HG03558 (cell line): ENCODE results near the gene RSPH3.
"Not testable (repeated sequence)": the region's sequence is repeated elsewhere in the genome, so short reads cannot be mapped to it uniquely, and the experiment has no call there.

Experiments
- ATAC-seq: cut with Tn5 transposase; IDR thresholded peaks from one replicate; pipeline ENCODE4 v1.9.1; 2021; ENCODE audit warnings: moderate number of reproducible peaks; ENCODE audit not compliant: unreplicated experiment; ENCODE audit errors: extremely low read depth

Gene RSPH3

DNA sequence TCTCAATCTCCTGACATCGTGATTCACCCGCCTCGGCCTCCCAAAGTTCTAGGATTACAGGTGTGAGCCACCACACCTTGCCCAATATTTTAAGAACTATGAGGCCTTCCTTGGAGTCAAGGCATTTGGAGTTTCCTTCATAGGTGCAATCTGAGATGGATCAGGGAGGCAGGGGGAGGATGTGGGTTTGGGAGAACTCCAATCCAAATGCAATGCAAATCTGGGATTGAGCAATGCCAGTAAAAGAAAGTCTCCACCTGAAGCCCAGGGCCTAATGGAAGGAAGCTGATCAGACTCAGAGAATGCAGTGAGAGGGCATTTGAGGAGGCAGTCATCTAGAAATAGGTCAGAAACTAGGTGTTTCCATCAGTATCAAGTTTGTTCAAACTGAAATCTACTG lies 21.2 kb downstream of the RSPH3 start:
- no peak for ATAC-seq

DNA sequence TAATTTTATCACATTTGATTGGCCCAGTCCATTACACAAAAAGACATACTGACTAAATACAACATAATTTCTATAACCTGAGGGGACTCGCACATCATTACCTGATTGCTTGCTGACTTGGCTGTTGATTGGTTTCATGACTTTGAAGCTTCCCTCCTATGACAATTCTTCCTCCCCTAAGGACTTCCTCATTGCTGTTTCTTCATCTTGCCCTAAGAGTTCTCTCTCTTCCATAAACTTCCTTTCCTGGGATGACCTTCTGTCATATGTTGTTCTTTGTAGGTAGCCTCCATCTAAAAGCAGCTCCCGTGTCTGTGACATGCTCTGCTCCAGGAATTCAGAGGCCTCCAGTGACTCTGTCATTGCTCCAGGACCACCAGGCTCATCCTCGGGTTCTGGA lies 22.6 kb downstream of the RSPH3 start:
- no peak for ATAC-seq

- no peak for ATAC-seq
Observed at GRCh38 chr6:158972241-158973233, 27.5 kb downstream of the RSPH3 start.

GRCh38 chr6:158970640-158971275 lies 29.2 kb downstream of the RSPH3 start:
- no peak for ATAC-seq

- no peak for ATAC-seq
Observed at GRCh38 chr6:158969148-158969547, 30.9 kb downstream of the RSPH3 start.

GRCh38 chr6:158963020-158963808 lies 36.8 kb downstream of the RSPH3 start:
- ATAC-seq: no peak

GRCh38 chr6:158962371-158962770 lies 37.6 kb downstream of the RSPH3 start:
- no peak for ATAC-seq

- ATAC-seq: no peak
Observed at GRCh38 chr6:158960026-158960425, 40.0 kb downstream of the RSPH3 start.

GRCh38 chr6:158959552-158959951 lies 40.5 kb downstream of the RSPH3 start:
- ATAC-seq: no peak

- ATAC-seq: no peak
Observed at GRCh38 chr6:158958504-158959386, 41.3 kb downstream of the RSPH3 start.

DNA sequence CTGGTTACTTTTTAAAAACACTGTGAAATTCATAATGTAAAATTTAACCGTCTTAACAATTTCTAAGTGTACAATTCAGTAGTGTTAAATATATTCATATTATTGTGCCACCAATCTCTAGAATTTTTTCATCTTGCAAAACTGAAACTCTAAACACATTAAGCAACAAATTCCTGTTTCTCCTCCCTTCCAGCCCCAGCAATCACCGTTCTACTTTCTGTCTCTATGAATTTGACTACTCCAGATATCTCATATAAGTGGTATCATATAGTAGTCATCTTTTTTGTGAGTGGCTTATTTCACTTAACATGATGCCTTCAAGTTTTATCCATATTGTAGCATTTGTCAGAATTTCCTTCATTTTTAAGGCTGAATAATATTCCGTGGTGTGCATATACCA lies 44.7 kb downstream of the RSPH3 start:
- ATAC-seq: no peak

- no peak for ATAC-seq
Observed at GRCh38 chr6:158954753-158955152, 45.2 kb downstream of the RSPH3 start.

DNA sequence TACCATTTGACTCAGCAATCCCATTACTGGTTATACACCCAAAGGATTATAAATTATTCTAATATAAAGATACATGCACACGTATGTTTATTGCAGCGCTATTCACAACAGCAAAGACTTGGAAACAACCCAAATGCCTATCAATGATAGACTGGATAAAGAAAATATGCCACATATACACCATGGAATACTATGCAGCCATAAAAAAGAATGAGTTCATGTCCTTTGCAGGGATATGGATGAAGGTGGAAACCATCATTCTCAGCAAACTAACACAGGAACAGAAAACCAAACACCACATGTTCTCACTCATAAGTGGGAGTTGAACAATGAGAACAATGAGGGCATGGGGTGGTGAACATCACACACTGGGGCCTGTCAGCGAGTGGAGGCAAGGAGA lies 48.0 kb downstream of the RSPH3 start:
- ATAC-seq: not testable (repeated sequence)

- not testable (repeated sequence) for ATAC-seq
Observed at GRCh38 chr6:158951565-158951964, 48.4 kb downstream of the RSPH3 start.

GRCh38 chr6:158947284-158947683 lies 52.7 kb downstream of the RSPH3 start:
- ATAC-seq: no peak

DNA sequence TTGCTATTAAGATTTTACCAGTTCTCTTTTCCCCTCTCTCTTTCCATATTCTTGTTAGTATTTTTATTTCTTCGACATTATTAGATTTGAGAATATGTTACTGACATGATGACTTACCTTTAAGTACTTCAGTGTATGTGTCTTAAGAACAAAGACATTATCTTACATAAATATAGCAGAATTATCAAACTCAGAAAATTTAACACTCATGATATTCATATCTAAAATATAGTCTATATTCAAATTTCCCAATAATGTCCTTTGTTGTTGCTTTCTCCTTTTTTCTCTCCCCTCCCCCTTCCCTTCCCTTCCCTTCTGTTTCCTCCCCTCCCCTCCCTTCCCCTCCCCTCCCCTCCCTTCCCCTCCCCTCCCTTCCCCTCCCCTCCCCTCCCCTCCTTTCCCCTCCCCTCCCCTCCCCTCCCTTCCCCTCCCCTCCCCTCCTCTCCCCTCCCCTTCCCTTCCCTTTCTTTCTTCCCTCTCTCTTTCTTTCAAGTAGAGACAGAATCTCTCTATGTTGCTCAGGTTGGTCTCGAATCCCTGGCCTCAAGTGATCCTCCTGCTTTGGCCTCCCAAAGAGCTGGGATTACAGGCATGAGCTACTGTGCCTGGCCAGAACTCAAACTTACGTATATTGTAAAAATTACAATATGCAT lies 56.5 kb downstream of the RSPH3 start:
- no peak for ATAC-seq

- no peak for ATAC-seq
Observed at GRCh38 chr6:158942349-158942748, 57.7 kb downstream of the RSPH3 start.

DNA sequence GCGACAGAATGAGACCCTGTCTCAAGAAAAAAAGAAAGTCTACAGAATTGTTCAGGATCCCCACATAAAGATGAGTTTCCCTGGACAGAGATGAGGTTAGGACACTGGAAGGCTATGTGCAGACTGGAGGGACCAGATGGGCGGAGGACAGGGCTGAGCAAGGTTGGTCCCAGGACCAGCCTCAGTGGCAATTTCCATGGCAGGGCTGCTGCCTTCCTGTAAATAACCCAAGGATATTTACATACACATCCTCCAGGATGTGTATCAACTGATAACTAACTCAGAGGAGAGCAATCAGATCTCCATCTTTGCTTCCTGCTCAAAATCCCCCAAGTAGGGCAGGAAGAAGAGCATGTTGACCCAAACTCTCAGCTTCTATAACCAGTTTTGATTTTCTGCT lies 58.8 kb downstream of the RSPH3 start:
- no peak for ATAC-seq
